ENCODE results near the gene RASGRP2.
"Not testable (repeated sequence)": the region's sequence is repeated elsewhere in the genome, so short reads cannot be mapped to it uniquely, and the experiment has no call there.

RASGRP2 gene

DNA sequence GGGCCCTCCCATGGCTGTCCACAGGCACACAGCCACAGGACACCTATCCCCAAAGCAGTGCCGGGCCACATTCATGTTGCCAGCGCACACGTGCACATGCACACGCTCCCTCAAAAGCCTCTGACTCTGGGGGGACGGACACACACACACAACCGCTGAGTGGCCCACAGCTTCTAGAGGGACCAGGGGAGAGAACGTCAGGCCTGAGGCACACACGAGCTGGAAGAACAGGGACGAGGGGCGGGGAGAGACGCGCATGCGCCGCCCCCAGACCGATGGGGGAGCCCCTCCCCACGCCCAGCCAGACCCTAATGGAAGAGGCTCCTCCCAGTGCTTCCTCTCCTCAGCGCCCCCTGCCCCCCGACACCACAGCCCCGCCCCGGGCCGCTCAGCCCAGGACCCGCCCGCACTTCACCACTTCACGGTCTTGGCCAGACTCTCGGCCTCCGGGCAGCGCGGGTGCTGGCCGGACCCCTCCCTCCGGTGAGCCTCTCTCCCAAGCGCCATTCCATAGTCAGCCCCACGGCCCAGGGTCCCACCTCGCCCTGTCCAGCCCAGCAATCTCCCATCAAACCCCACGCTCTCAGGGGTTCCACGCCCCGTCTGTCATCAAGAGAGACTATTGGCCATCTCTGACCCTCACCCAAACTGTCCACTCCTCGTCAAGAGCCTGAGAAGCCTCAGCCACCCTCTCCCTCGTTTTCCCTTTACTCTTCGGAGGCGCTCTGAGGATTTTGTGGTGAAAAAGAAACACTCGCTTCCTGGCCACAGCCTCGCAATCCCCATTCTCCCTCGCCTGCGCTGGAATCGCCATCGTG, 32.6 kb downstream of the RASGRP2 start:
- Histone ChIP-seq H3K27me3 (replicated peaks; ENCODE audit: control insufficient read depth, insufficient read depth, low read length) (peaks cover 61% of the 10 kb centered on the region), H3K4me1 (ENCODE audit: control insufficient read depth, insufficient read depth, low read length) (peaks cover 4% of the 10 kb centered on the region), H3K9me3 (ENCODE audit: control insufficient read depth, low read length) (no peaks in the 10 kb centered on the region), H3K9ac (ENCODE audit: low read length) (no peak overlapping the region), H3K4me3 (ENCODE audit: low read length) (no peak overlapping the region), H3K36me3 (ENCODE audit: control insufficient read depth, insufficient read depth, low read length, severe bottlenecking) (no peaks in the 10 kb centered on the region)
- no peak for DNase-seq (ENCODE audit: low read depth)

DNA sequence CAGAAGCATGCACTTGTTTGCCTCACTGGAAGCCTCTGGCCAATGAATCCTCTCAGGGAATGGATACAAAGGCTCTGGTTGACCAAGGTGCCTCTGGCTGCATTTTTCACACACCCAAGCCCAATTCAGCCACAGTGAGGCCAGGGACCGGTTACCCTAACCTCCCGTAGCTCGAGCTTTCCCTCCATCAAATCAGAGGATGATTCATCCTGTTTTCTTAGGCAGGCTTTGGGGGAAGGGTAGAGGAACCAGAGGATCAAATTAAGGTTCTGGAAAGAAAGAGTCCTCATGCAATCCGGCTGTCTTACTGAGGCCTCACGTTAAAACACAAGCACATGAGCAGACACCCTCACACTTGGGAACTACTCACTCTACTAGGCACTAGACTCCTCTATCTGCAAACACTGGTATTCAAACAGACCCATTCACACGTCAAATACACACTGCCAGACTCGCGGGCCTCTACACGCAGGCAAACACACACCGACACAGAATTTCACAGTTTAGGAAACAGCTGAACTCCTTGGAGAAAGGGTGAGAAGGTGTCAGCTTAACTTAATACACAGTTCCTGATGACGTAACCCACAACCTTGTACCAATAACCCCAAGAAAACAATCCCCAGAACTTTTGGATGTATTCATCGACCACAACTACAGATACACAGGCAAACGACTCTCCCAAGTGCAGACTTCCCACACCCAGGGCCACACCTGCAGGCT, 33.4 kb downstream of the RASGRP2 start:
- peaks cover 64% of the 10 kb centered on the region for H3K27me3 ChIP-seq (replicated peaks; ENCODE audit: control insufficient read depth, insufficient read depth, low read length)
- no peak overlapping the region for H3K4me3 ChIP-seq (ENCODE audit: low read length)
- no peaks in the 10 kb centered on the region for H3K36me3 ChIP-seq (ENCODE audit: control insufficient read depth, insufficient read depth, low read length, severe bottlenecking)
- H3K9ac ChIP-seq (ENCODE audit: low read length) = no peak overlapping the region
- DNase-seq (ENCODE audit: low read depth) = peak; percentile 7
- H3K9me3 ChIP-seq (ENCODE audit: control insufficient read depth, low read length) = no peaks in the 10 kb centered on the region
- H3K4me1 ChIP-seq (ENCODE audit: control insufficient read depth, insufficient read depth, low read length) = peaks cover 4% of the 10 kb centered on the region

DNA sequence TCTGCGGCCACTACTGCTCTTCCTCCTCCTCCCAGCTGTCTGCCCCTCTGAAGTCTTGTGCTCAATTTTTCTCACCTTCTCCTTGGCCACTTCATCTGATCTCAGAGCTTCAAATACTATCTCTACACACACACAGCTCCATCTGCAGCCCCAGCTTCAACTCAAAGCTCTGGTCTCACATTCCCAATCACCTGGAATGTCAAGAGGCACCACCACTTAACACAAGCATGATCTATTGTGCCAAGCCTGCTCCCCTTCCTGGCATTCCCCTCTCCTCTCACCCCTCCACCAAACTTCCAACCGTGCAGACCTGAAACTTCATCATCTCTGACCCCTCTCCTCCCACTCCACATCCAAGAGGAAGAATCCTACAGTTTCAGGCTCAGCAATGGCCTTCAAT, 38.4 kb downstream of the RASGRP2 start:
- DNase-seq (ENCODE audit: low read depth) = no peak
- H3K4me1 ChIP-seq (ENCODE audit: control insufficient read depth, insufficient read depth, low read length) = no peaks in the 10 kb centered on the region
- no peak overlapping the region for H3K9ac ChIP-seq (ENCODE audit: low read length)
- H3K9me3 ChIP-seq (ENCODE audit: control insufficient read depth, low read length) = no peaks in the 10 kb centered on the region
- no peak overlapping the region for H3K4me3 ChIP-seq (ENCODE audit: low read length)
- no peaks in the 10 kb centered on the region for H3K36me3 ChIP-seq (ENCODE audit: control insufficient read depth, insufficient read depth, low read length, severe bottlenecking)
- peaks cover 68% of the 10 kb centered on the region for H3K27me3 ChIP-seq (replicated peaks; ENCODE audit: control insufficient read depth, insufficient read depth, low read length)

DNA sequence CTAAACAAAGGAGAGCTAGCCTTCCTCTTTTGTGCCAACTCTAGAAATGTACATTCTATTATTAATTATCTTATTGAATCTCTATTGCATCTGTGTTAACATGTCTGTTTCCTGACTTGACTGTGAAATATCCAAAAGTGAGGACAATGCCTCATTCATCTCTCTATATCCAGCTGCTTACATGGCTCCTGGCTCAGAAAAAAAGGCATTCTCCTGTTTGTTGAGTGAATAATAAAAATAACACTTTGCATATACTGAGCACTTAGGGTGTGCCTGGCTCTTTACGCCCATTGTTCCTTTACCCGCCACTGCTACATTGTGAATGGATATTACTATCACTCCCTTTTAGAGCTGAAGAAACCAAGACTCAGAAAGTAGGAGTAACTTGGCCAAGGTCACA, 40.9 kb downstream of the RASGRP2 start:
- no peaks in the 10 kb centered on the region for H3K36me3 ChIP-seq (ENCODE audit: control insufficient read depth, insufficient read depth, low read length, severe bottlenecking)
- no peak for DNase-seq (ENCODE audit: low read depth)
- no peaks in the 10 kb centered on the region for H3K4me1 ChIP-seq (ENCODE audit: control insufficient read depth, insufficient read depth, low read length)
- H3K9ac ChIP-seq (ENCODE audit: low read length) = no peak overlapping the region
- peaks cover 65% of the 10 kb centered on the region for H3K27me3 ChIP-seq (replicated peaks; ENCODE audit: control insufficient read depth, insufficient read depth, low read length)
- no peaks in the 10 kb centered on the region for H3K9me3 ChIP-seq (ENCODE audit: control insufficient read depth, low read length)
- H3K4me3 ChIP-seq (ENCODE audit: low read length) = no peak overlapping the region

DNA sequence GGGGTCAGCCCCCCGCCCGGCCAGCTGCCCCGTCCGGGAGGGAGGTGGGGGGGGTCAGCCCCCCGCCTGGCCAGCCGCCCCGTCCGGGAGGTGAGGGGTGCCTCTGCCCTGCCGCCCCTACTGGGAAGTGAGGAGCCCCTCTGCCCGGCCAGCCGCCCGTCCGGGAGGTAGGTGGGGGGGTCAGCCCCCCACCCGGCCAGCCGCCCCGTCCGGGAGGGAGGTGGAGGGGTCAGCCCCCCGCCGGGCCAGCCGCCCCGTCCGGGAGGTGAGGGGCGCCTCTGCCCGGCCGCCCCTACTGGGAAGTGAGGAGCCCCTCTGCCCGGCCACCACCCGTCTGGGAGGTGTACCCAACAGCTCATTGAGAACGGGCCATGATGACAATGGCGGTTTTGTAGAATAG, 42.0 kb downstream of the RASGRP2 start:
- not testable (repeated sequence) for H3K9ac ChIP-seq (ENCODE audit: low read length); H3K36me3 ChIP-seq (ENCODE audit: control insufficient read depth, insufficient read depth, low read length, severe bottlenecking); DNase-seq (ENCODE audit: low read depth); H3K4me3 ChIP-seq (ENCODE audit: low read length); H3K9me3 ChIP-seq (ENCODE audit: control insufficient read depth, low read length); H3K4me1 ChIP-seq (ENCODE audit: control insufficient read depth, insufficient read depth, low read length)
- H3K27me3 ChIP-seq (replicated peaks; ENCODE audit: control insufficient read depth, insufficient read depth, low read length) = peaks cover 64% of the 10 kb centered on the region

DNA sequence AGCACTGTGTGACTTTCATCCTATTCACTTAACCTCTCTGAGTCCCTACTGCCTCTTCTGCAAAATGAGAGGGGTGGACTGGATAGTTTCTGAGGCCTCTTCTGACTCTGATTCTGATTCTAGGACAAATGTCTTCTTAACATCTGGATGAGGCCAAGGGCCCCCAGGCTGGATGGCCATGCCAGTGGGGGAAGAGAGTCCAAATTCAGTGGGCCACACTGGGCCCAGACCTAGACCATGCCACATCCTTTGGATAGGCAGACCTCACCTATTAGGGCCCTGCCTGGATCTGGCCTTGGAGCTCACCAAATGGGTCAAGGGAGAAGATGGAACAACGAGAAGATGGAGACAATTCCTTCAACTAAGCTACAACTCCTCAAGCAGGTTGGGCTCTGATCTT, 45.5 kb downstream of the RASGRP2 start:
- Histone ChIP-seq H3K9ac (ENCODE audit: low read length) (no peak overlapping the region), H3K4me1 (ENCODE audit: control insufficient read depth, insufficient read depth, low read length) (no peaks in the 10 kb centered on the region), H3K4me3 (ENCODE audit: low read length) (no peak overlapping the region), H3K36me3 (ENCODE audit: control insufficient read depth, insufficient read depth, low read length, severe bottlenecking) (no peaks in the 10 kb centered on the region), H3K9me3 (ENCODE audit: control insufficient read depth, low read length) (no peaks in the 10 kb centered on the region), H3K27me3 (replicated peaks; ENCODE audit: control insufficient read depth, insufficient read depth, low read length) (peaks cover 71% of the 10 kb centered on the region)
- DNase-seq (ENCODE audit: low read depth) = no peak

DNA sequence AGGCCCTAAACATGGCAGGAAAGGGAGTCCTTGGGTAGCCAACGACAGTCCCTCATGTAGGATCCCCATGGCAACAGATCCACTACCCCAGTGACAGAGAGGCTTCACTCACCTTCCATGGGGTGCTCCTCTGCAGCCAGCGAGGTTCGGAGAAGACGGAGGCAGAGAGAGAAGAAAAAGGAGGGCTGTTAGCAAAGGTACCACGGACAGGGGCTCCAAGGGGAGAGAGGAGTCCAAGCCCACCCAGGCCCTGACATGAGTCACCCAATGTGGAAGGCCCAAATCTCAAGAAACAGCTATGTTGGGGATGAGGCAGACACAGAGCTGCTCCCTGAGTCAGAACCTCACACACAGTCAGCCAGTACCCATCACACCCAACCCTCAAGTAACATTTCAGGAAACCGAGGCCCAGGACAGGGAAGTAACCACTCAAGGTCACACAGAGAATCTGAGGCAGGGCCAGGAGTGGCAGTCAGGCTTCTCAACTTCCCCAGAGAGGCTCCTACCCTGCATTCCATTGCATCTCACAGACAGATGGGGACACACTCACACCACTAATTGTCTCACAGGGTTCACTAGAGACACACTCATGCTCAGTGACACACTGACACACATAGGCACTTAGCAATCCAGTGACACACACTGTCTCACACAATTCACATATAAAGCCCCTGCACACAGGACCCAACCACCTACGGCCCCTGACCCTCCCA, 46.1 kb downstream of the RASGRP2 start:
- Histone ChIP-seq H3K36me3 (ENCODE audit: control insufficient read depth, insufficient read depth, low read length, severe bottlenecking) (no peaks in the 10 kb centered on the region), H3K4me3 (ENCODE audit: low read length) (no peak overlapping the region), H3K9me3 (ENCODE audit: control insufficient read depth, low read length) (no peaks in the 10 kb centered on the region), H3K9ac (ENCODE audit: low read length) (no peak overlapping the region), H3K27me3 (replicated peaks; ENCODE audit: control insufficient read depth, insufficient read depth, low read length) (peaks cover 72% of the 10 kb centered on the region), H3K4me1 (ENCODE audit: control insufficient read depth, insufficient read depth, low read length) (no peaks in the 10 kb centered on the region)
- no peak for DNase-seq (ENCODE audit: low read depth)

DNA sequence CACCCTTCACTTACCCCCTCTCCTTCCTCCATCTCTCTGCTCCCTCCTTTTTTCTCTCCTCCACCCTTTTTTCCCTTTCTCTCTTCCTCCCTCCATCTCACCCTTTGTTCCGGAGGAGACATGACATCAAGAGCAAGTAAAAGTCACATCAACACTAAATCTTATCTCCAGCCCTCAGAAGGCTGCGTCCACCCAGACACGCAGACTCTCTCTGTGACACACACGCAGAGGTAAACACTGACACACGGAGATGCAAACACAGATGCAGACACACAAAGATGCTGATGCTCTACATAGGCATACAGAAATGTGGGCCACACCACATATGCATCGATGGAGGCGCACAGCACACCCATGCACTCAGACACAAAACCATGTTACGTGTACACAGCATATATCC, 47.9 kb downstream of the RASGRP2 start:
- Histone ChIP-seq H3K4me1 (ENCODE audit: control insufficient read depth, insufficient read depth, low read length) (no peaks in the 10 kb centered on the region), H3K27me3 (replicated peaks; ENCODE audit: control insufficient read depth, insufficient read depth, low read length) (peaks cover 84% of the 10 kb centered on the region), H3K9me3 (ENCODE audit: control insufficient read depth, low read length) (no peaks in the 10 kb centered on the region), H3K4me3 (ENCODE audit: low read length) (no peak overlapping the region), H3K36me3 (ENCODE audit: control insufficient read depth, insufficient read depth, low read length, severe bottlenecking) (no peaks in the 10 kb centered on the region), H3K9ac (ENCODE audit: low read length) (no peak overlapping the region)
- no peak for DNase-seq (ENCODE audit: low read depth)

DNA sequence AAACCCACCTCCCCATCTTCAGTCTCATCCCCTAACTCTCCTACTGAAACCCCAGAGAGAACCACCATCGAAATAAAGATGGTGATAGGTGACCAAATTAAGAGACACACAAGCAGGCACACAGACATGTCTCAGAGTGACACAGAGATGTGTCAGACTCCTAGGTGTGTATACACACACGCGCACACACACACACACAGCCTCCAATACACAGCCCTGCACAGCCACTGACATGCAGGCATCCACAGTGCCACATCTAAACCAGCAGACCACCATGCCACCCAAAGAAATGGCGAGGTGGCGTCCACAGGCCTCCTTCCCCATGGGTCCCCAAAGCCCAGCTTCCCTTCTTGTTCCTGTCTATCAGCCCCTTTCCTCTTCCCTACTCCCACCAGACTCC, 48.4 kb downstream of the RASGRP2 start:
- Histone ChIP-seq H3K27me3 (replicated peaks; ENCODE audit: control insufficient read depth, insufficient read depth, low read length) (peaks cover 84% of the 10 kb centered on the region), H3K4me3 (ENCODE audit: low read length) (no peak overlapping the region)
- DNase-seq (ENCODE audit: low read depth) = no peak

DNA sequence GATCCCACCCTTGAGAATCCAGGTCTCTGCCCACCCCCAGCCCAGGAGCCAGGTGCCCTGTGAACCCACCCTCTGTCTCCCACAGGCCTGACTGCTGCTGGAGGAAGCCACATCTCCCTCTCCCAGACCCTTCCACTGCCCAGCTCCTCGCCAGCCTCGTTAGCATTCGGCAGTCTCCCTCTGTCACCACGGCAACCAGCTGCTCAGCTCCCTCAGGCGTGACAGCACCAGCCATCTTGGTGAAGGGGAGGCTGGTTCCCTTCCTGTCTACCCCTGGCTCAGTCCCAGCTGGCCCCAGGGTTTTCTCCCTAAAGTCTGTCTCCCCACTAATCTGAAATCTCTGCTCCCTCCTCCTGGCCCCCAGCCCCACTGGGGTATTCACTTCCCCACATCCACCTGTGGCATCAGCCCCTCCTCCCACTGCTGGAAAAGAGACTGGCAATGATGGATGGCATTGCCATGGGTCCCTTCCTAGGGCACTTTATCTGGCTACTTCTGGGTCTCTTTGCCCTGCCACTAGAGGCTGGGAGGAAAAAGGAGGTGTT, 49.0 kb downstream of the RASGRP2 start:
- no peaks in the 10 kb centered on the region for H3K9me3 ChIP-seq (ENCODE audit: control insufficient read depth, low read length)
- DNase-seq (ENCODE audit: low read depth) = no peak
- no peaks in the 10 kb centered on the region for H3K36me3 ChIP-seq (ENCODE audit: control insufficient read depth, insufficient read depth, low read length, severe bottlenecking)
- peaks cover 77% of the 10 kb centered on the region for H3K27me3 ChIP-seq (replicated peaks; ENCODE audit: control insufficient read depth, insufficient read depth, low read length)
- no peak overlapping the region for H3K4me3 ChIP-seq (ENCODE audit: low read length)
- H3K9ac ChIP-seq (ENCODE audit: low read length) = no peak overlapping the region
- no peaks in the 10 kb centered on the region for H3K4me1 ChIP-seq (ENCODE audit: control insufficient read depth, insufficient read depth, low read length)

More for the DNA sequence above, 48.4 kb downstream of the RASGRP2 start:
- Histone ChIP-seq H3K9ac (ENCODE audit: low read length) (no peak overlapping the region), H3K4me1 (ENCODE audit: control insufficient read depth, insufficient read depth, low read length) (no peaks in the 10 kb centered on the region), H3K9me3 (ENCODE audit: control insufficient read depth, low read length) (no peaks in the 10 kb centered on the region), H3K36me3 (ENCODE audit: control insufficient read depth, insufficient read depth, low read length, severe bottlenecking) (no peaks in the 10 kb centered on the region)

Measured in adipocyte (in vitro differentiated cells).